HG03442 (cell line): ENCODE measurements around the gene CEMP1.

Experiments used
- ATAC-seq: cut with Tn5 transposase; IDR thresholded peaks from one replicate; pipeline ENCODE4 v1.9.1; 2021; ENCODE audit warnings: mild to moderate bottlenecking, moderate library complexity; ENCODE audit not compliant: unreplicated experiment

CEMP1 gene

GRCh38 chr16:2520784-2521531 is 10.2 kb downstream of the CEMP1 start:
- no peak for ATAC-seq

GRCh38 chr16:2520097-2520783 is 11.0 kb downstream of the CEMP1 start, which contains the start of gene AMDHD2:
Gene AMDHD2, plus strand, starts transcription at chr16:2520371. Its CDS starts 88 bp downstream, at chr16:2520459.
- no peak for ATAC-seq

GRCh38 chr16:2519711-2520080 is 11.5 kb downstream of the CEMP1 start:
- no peak for ATAC-seq

- no peak for ATAC-seq
These were observed 12.1 kb downstream of the CEMP1 start for GRCh38 chr16:2518823-2519710.

GRCh38 chr16:2517954-2518605 is 13.1 kb downstream of the CEMP1 start:
- ATAC-seq = no peak

- ATAC-seq = no peak
These were observed 14.6 kb downstream of the CEMP1 start for GRCh38 chr16:2516391-2517240.

- ATAC-seq = no peak
These were observed 15.9 kb downstream of the CEMP1 start for GRCh38 chr16:2515180-2515851.

GRCh38 chr16:2514333-2515179 is 16.7 kb downstream of the CEMP1 start:
- no peak for ATAC-seq

- ATAC-seq = peak; percentile 63
These were observed 17.5 kb downstream of the CEMP1 start, which contains the start of gene ATP6V0C for GRCh38 chr16:2513405-2514332. Gene ATP6V0C, plus strand, starts transcription at chr16:2513952. Its CDS starts 152 bp downstream, at chr16:2514104.

- no peak for ATAC-seq
These were observed 18.3 kb downstream of the CEMP1 start for GRCh38 chr16:2512735-2513404.

GRCh38 chr16:2511996-2512734 is 19.0 kb downstream of the CEMP1 start:
- ATAC-seq = no peak

GRCh38 chr16:2511128-2511800 is 19.9 kb downstream of the CEMP1 start:
- no peak for ATAC-seq

GRCh38 chr16:2508722-2509400 is 22.3 kb downstream of the CEMP1 start:
- ATAC-seq = no peak

- ATAC-seq = no peak
These were observed 23.5 kb downstream of the CEMP1 start for GRCh38 chr16:2507665-2508064.
